OCI-LY3 (cell line): ENCODE measurements around the gene TYSND1.

Experiments used
- CTCF ChIP-seq: fragments of 200-600, 300-600 bp; sonication (generic); IDR thresholded peaks from 2 replicates; pipeline ENCODE4 v1.5.1; 2014; ENCODE audit warnings: antibody characterized with exemption, low read length, low read depth
- EZH2phosphoT487 ChIP-seq: fragments of 200-600 bp; shearing (Covaris generic); IDR thresholded peaks from 2 replicates; pipeline ENCODE4 v1.6.1; 2018; ENCODE audit warnings: antibody characterized with exemption, mixed run types, low read depth

GRCh38 chr10:70192326-70192968, 45.9 kb upstream of the TYSND1 start:
- TF ChIP-seq CTCF (no peak), EZH2phosphoT487 (no peak)
